Epithelial cell of prostate (primary cell): ENCODE results near the gene SLC44A5.
"Not testable (repeated sequence)": the region's sequence is repeated elsewhere in the genome, so short reads cannot be mapped to it uniquely, and the experiment has no call there.

Experiments used
- DNase-seq: peaks from one replicate; pipeline ENCODE4 v3.0.0-alpha.2; 2011; ENCODE audit warnings: low read depth, low spot score
- H3K27ac ChIP-seq: fragments of 450-650 bp; 2 replicates; pipeline ENCODE4 v1.5.1; 2017; ENCODE audit warnings: mild to moderate bottlenecking

The SLC44A5 gene

GRCh38 chr1:75396745-75397144 is 214.2 kb downstream of the SLC44A5 start:
- no peak for DNase-seq
- no peak overlapping the region for H3K27ac ChIP-seq

- no peak overlapping the region for H3K27ac ChIP-seq
- DNase-seq = no peak
Observed at GRCh38 chr1:75396260-75396659, 214.7 kb downstream of the SLC44A5 start.

GRCh38 chr1:75394386-75395139 is 216.4 kb downstream of the SLC44A5 start:
- no peak overlapping the region for H3K27ac ChIP-seq
- no peak for DNase-seq

GRCh38 chr1:75392278-75392677 is 218.6 kb downstream of the SLC44A5 start:
- no peak overlapping the region for H3K27ac ChIP-seq
- no peak for DNase-seq

- DNase-seq, H3K27ac ChIP-seq: not testable (repeated sequence)
Observed at GRCh38 chr1:75375476-75376447, 235.2 kb downstream of the SLC44A5 start.

- H3K27ac ChIP-seq = no peak overlapping the region
- DNase-seq = no peak
Observed at GRCh38 chr1:75373542-75374159, 237.3 kb downstream of the SLC44A5 start.

GRCh38 chr1:75366595-75366994 is 244.3 kb downstream of the SLC44A5 start:
- DNase-seq = no peak
- no peak overlapping the region for H3K27ac ChIP-seq

GRCh38 chr1:75361260-75361659 is 249.7 kb downstream of the SLC44A5 start:
- H3K27ac ChIP-seq = no peak overlapping the region
- no peak for DNase-seq

GRCh38 chr1:75354267-75354666 is 256.6 kb downstream of the SLC44A5 start:
- not testable (repeated sequence) for DNase-seq, H3K27ac ChIP-seq

- no peak overlapping the region for H3K27ac ChIP-seq
- no peak for DNase-seq
Observed at GRCh38 chr1:75353051-75353450, 257.9 kb downstream of the SLC44A5 start.

- peak; percentile 45 for DNase-seq
- H3K27ac ChIP-seq = no peak overlapping the region
Observed at GRCh38 chr1:75345538-75346292, 265.2 kb downstream of the SLC44A5 start.

- H3K27ac ChIP-seq = no peak overlapping the region
- DNase-seq = no peak
Observed at GRCh38 chr1:75342786-75343185, 268.1 kb downstream of the SLC44A5 start.

GRCh38 chr1:75341537-75341936 is 269.4 kb downstream of the SLC44A5 start:
- DNase-seq = no peak
- H3K27ac ChIP-seq = no peak overlapping the region

GRCh38 chr1:75338616-75339483 is 272.1 kb downstream of the SLC44A5 start:
- DNase-seq = no peak
- H3K27ac ChIP-seq = no peak overlapping the region

GRCh38 chr1:75334876-75335389 is 276.0 kb downstream of the SLC44A5 start:
- no peak for DNase-seq
- H3K27ac ChIP-seq = no peak overlapping the region

GRCh38 chr1:75330624-75331023 is 280.3 kb downstream of the SLC44A5 start:
- no peak for DNase-seq
- no peak overlapping the region for H3K27ac ChIP-seq

- no peak for DNase-seq
- no peak overlapping the region for H3K27ac ChIP-seq
Observed at GRCh38 chr1:75328691-75329090, 282.2 kb downstream of the SLC44A5 start.

GRCh38 chr1:75327395-75327794 is 283.5 kb downstream of the SLC44A5 start:
- DNase-seq = no peak
- H3K27ac ChIP-seq = no peak overlapping the region

- H3K27ac ChIP-seq = no peak overlapping the region
- no peak for DNase-seq
Observed at GRCh38 chr1:75317976-75318375, 292.9 kb downstream of the SLC44A5 start.
